Prostate gland (tissue), 2 donors: Measurements from ENCODE around the gene ITPR2.
A peak's percentile ranks its signal among the peaks of the same experiment; 100 is the strongest.

Experiments used
- CTCF ChIP-seq, 4 experiments: fragments of 200-600 bp in 2 of 4; fragments of 450-650 bp in 2 of 4; sonication (generic) in 2 of 4; IDR thresholded peaks; 1 replicate in 3 of 4; 2 replicates in 1 of 4; pipeline ENCODE4 v1.5.1; 2016 to 2019; ENCODE audit warnings: antibody characterized with exemption in 4 of 4, mild to moderate bottlenecking in 2 of 4, moderate library complexity in 2 of 4
- POLR2AphosphoS5 ChIP-seq: sonication (generic); formaldehyde crosslinking; IDR thresholded peaks from one replicate; pipeline ENCODE4 v1.6.1; 2017; ENCODE audit warnings: antibody characterized with exemption

GRCh38 chr12:26416550-26416949 lies 416.4 kb downstream of the ITPR2 start:
- TF ChIP-seq CTCF (IDR thresholded peaks at IDR 0.05): no peak
- peak; percentile 83 for TF ChIP-seq POLR2AphosphoS5
